ENCODE data around the gene ARMC8.

GRCh38 chr3:138289701-138290100 lies 102.6 kb downstream of the ARMC8 start:
- TF ChIP-seq, protein P1, sequence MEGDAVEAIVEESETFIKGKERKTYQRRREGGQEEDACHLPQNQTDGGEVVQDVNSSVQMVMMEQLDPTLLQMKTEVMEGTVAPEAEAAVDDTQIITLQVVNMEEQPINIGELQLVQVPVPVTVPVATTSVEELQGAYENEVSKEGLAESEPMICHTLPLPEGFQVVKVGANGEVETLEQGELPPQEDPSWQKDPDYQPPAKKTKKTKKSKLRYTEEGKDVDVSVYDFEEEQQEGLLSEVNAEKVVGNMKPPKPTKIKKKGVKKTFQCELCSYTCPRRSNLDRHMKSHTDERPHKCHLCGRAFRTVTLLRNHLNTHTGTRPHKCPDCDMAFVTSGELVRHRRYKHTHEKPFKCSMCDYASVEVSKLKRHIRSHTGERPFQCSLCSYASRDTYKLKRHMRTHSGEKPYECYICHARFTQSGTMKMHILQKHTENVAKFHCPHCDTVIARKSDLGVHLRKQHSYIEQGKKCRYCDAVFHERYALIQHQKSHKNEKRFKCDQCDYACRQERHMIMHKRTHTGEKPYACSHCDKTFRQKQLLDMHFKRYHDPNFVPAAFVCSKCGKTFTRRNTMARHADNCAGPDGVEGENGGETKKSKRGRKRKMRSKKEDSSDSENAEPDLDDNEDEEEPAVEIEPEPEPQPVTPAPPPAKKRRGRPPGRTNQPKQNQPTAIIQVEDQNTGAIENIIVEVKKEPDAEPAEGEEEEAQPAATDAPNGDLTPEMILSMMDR (IDR thresholded peaks at IDR 0.05; ENCODE audit: low read depth, low read length): no peak
- TF ChIP-seq POLR2A (IDR thresholded peaks at IDR 0.05; ENCODE audit: extremely low read depth, insufficient read length) (no peak), MAX (IDR thresholded peaks at IDR 0.05; ENCODE audit: low read depth, low read length) (no peak)
